Mesenchymal stem cell (in vitro differentiated cells and primary cell): ENCODE measurements around the gene TOMM7.
"Not testable (repeated sequence)": the region's sequence is repeated elsewhere in the genome, so short reads cannot be mapped to it uniquely, and the experiment has no call there.

ENCODE experiments used
- DNase-seq: peaks from one replicate; pipeline ENCODE4 v3.0.0-alpha.2; 2013
- H2AFZ ChIP-seq: one replicate; pipeline ENCODE4 v1.6.1; 2013; ENCODE audit warnings: low read depth, mild to moderate bottlenecking, control low read depth, inconsistent platforms, low read length, moderate library complexity
- H2AK5ac ChIP-seq: 2 replicates; pipeline ENCODE4 v1.6.1; 2013; ENCODE audit warnings: low read length, moderate library complexity, mild to moderate bottlenecking, inconsistent platforms; ENCODE audit not compliant: severe bottlenecking
- H2BK120ac ChIP-seq: one replicate; pipeline ENCODE4 v1.6.1; 2013; ENCODE audit warnings: low read depth, mild to moderate bottlenecking, inconsistent platforms, low read length, moderate library complexity
- H2BK12ac ChIP-seq, 2 experiments: one replicate each; pipeline ENCODE4 v1.6.1; 2013; ENCODE audit warnings: inconsistent platforms in 2 of 2, low read length in 2 of 2, mild to moderate bottlenecking in 2 of 2, moderate library complexity in 2 of 2, control low read depth in 1 of 2
- H2BK15ac ChIP-seq: one replicate; pipeline ENCODE4 v1.6.1; 2013; ENCODE audit warnings: mild to moderate bottlenecking, low read depth, inconsistent platforms; ENCODE audit not compliant: poor library complexity, severe bottlenecking
- H2BK5ac ChIP-seq: 2 replicates; pipeline ENCODE4 v1.6.1; 2013; ENCODE audit warnings: low read depth, mild to moderate bottlenecking, low read length, control low read depth, inconsistent platforms; ENCODE audit not compliant: poor library complexity, severe bottlenecking
- H3K14ac ChIP-seq, 2 experiments: one replicate each; pipeline ENCODE4 v1.6.1; 2013; ENCODE audit warnings: inconsistent platforms in 2 of 2, low read length in 2 of 2, control low read depth in 1 of 2, mild to moderate bottlenecking in 1 of 2, moderate library complexity in 1 of 2
- H3K18ac ChIP-seq, 2 experiments: one replicate each; pipeline ENCODE4 v1.6.1; 2013; ENCODE audit warnings: inconsistent platforms in 2 of 2, low read length in 2 of 2, control low read depth in 1 of 2, low read depth in 1 of 2, mild to moderate bottlenecking in 1 of 2
- H3K23ac ChIP-seq, 2 experiments: one replicate each; pipeline ENCODE4 v1.6.1; 2013; ENCODE audit warnings: inconsistent platforms in 2 of 2, low read length in 2 of 2, mild to moderate bottlenecking in 2 of 2, moderate library complexity in 2 of 2, control low read depth in 1 of 2
- H3K27ac ChIP-seq: 2 replicates; pipeline ENCODE4 v1.5.1; 2013; ENCODE audit warnings: mild to moderate bottlenecking, moderate library complexity, low read length, control low read depth, inconsistent platforms; ENCODE audit not compliant: poor library complexity, severe bottlenecking
- H3K27me3 ChIP-seq, 2 experiments: 2 replicates each; pipeline versions ENCODE4 v1.6.1 to v1.7.0; 2013; ENCODE audit warnings: low read length in 2 of 2, mild to moderate bottlenecking in 2 of 2, moderate library complexity in 2 of 2, control low read depth in 1 of 2, inconsistent platforms in 1 of 2; ENCODE audit not compliant: control insufficient read depth in 1 of 2, insufficient read depth in 1 of 2
- H3K36me3 ChIP-seq, 2 experiments: 2 replicates each; pipeline versions ENCODE4 v1.6.1 to v1.7.0; 2013; ENCODE audit warnings: low read length in 2 of 2, control low read depth in 1 of 2, inconsistent platforms in 1 of 2, low read depth in 1 of 2, mild to moderate bottlenecking in 1 of 2; ENCODE audit not compliant: insufficient read depth in 2 of 2, control insufficient read depth in 1 of 2
- H3K4ac ChIP-seq, 2 experiments: one replicate each; pipeline ENCODE4 v1.6.1; 2013; ENCODE audit warnings: inconsistent platforms in 2 of 2, low read length in 2 of 2, mild to moderate bottlenecking in 2 of 2, moderate library complexity in 2 of 2, control low read depth in 1 of 2, low read depth in 1 of 2
- H3K4me1 ChIP-seq: 2 replicates; pipeline ENCODE4 v1.6.1; 2013; ENCODE audit warnings: low read depth, low read length, control low read depth; ENCODE audit not compliant: control insufficient read depth, insufficient read depth
- H3K4me2 ChIP-seq: 2 replicates; pipeline ENCODE4 v1.6.1; 2013; ENCODE audit warnings: low read length, mild to moderate bottlenecking, inconsistent platforms; ENCODE audit not compliant: poor library complexity, severe bottlenecking
- H3K4me3 ChIP-seq, 2 experiments: 2 replicates each; pipeline versions ENCODE4 v1.5.1 to v1.7.0; 2013; ENCODE audit warnings: low read length in 2 of 2, mild to moderate bottlenecking in 2 of 2, control low read depth in 1 of 2, low read depth in 1 of 2; ENCODE audit not compliant: insufficient read depth in 1 of 2
- H3K79me1 ChIP-seq: replicated peaks from 2 replicates; pipeline ENCODE4 v1.6.1; 2013; ENCODE audit warnings: mild to moderate bottlenecking, control low read depth, low read length, inconsistent platforms; ENCODE audit not compliant: poor library complexity, severe bottlenecking
- H3K9ac ChIP-seq: 2 replicates; pipeline ENCODE4 v1.7.0; 2013; ENCODE audit warnings: mild to moderate bottlenecking, low read length, moderate library complexity
- H3K9me3 ChIP-seq: 2 replicates; pipeline ENCODE4 v1.7.0; 2013; ENCODE audit warnings: mild to moderate bottlenecking, low read length; ENCODE audit not compliant: control insufficient read depth
- H4K8ac ChIP-seq: one replicate; pipeline ENCODE4 v1.6.1; 2013; ENCODE audit warnings: inconsistent platforms, mild to moderate bottlenecking, low read length, moderate library complexity
- H4K91ac ChIP-seq: one replicate; pipeline ENCODE4 v1.6.1; 2013; ENCODE audit warnings: mild to moderate bottlenecking, low read length, inconsistent platforms
- WGBS: methylation state at CpG from one replicate; pipeline ENCODE4 v1.1.7; 2013; ENCODE audit warnings: mixed read lengths; 5-methylcytosine and 5-hydroxymethylcytosine counted together

The TOMM7 gene

GRCh38 chr7:22808140-22808539 is 14.5 kb downstream of the TOMM7 start:
- H2AFZ ChIP-seq: no peak overlapping the region
- no peak overlapping the region for H2BK120ac ChIP-seq
- no peak for DNase-seq
- no peak overlapping the region for H2BK5ac ChIP-seq
- H3K9ac ChIP-seq: no peak overlapping the region
- no peaks in the 10 kb centered on the region for H3K27me3 ChIP-seq
- H4K91ac ChIP-seq: no peak overlapping the region
- no peaks in the 10 kb centered on the region for H3K4me1 ChIP-seq
- no peak overlapping the region for H2AK5ac ChIP-seq
- no peak overlapping the region for H3K14ac ChIP-seq
- H3K79me1 ChIP-seq: peaks cover 2% of the 10 kb centered on the region
- no peak overlapping the region for H3K18ac ChIP-seq
- WGBS: 87% methylated on average over 6 of the region's 6 CpGs
- H3K4me2 ChIP-seq: no peak overlapping the region
- H3K27ac ChIP-seq: no peak overlapping the region
- H3K36me3 ChIP-seq: peaks cover 2 to 21% of the 10 kb centered on the region in 2 experiments
- H3K4ac ChIP-seq: no peak overlapping the region
- no peak overlapping the region for H3K23ac ChIP-seq
- no peak overlapping the region for H3K4me3 ChIP-seq
- H3K9me3 ChIP-seq: no peaks in the 10 kb centered on the region
- H4K8ac ChIP-seq: no peak overlapping the region
- H2BK12ac ChIP-seq: no peak overlapping the region
- H2BK15ac ChIP-seq: no peak overlapping the region

- H2BK120ac ChIP-seq: no peak overlapping the region
- no peak overlapping the region for H2BK15ac ChIP-seq
- H2BK12ac ChIP-seq: no peak overlapping the region
- no peak overlapping the region for H3K14ac ChIP-seq
- H3K23ac ChIP-seq: no peak overlapping the region
- H3K9ac ChIP-seq: no peak overlapping the region
- no peak overlapping the region for H3K27ac ChIP-seq
- no peak overlapping the region for H3K4me3 ChIP-seq
- H2AK5ac ChIP-seq: no peak overlapping the region
- no peak overlapping the region for H3K18ac ChIP-seq
- H3K4me1 ChIP-seq: no peaks in the 10 kb centered on the region
- H4K8ac ChIP-seq: no peak overlapping the region
- H2AFZ ChIP-seq: no peak overlapping the region
- H3K36me3 ChIP-seq: peaks cover 0 to 7% of the 10 kb centered on the region in 2 experiments
- WGBS: 97% methylated on average over 4 of the region's 4 CpGs
- H3K79me1 ChIP-seq: no peaks in the 10 kb centered on the region
- H3K4me2 ChIP-seq: no peak overlapping the region
- H3K4ac ChIP-seq: no peak overlapping the region
- DNase-seq: no peak
- no peaks in the 10 kb centered on the region for H3K9me3 ChIP-seq
- H3K27me3 ChIP-seq: no peaks in the 10 kb centered on the region
- H4K91ac ChIP-seq: no peak overlapping the region
- no peak overlapping the region for H2BK5ac ChIP-seq
Observed at GRCh38 chr7:22806752-22807151, 15.9 kb downstream of the TOMM7 start.

- no CpG with 5 or more reads among the region's 2 CpGs for WGBS
- Histone ChIP-seq H3K4me3 (no peak overlapping the region), H2BK15ac (no peak overlapping the region), H3K27ac (no peak overlapping the region), H2AFZ (no peak overlapping the region), H3K79me1 (no peaks in the 10 kb centered on the region), H3K23ac (no peak overlapping the region), H3K4me1 (no peaks in the 10 kb centered on the region), H3K18ac (no peak overlapping the region), H2BK5ac (no peak overlapping the region), H2BK12ac (no peak overlapping the region), H3K27me3 (no peaks in the 10 kb centered on the region), H3K4me2 (no peak overlapping the region), H2AK5ac (no peak overlapping the region), H3K36me3 (no peaks in the 10 kb centered on the region), H4K8ac (no peak overlapping the region), H3K14ac (no peak overlapping the region), H3K9ac (no peak overlapping the region), H4K91ac (no peak overlapping the region), H3K9me3 (no peaks in the 10 kb centered on the region), H2BK120ac (no peak overlapping the region), H3K4ac (no peak overlapping the region)
- DNase-seq: no peak
Observed at GRCh38 chr7:22805227-22805626, 17.4 kb downstream of the TOMM7 start.

- 43% methylated on average over 1 of the region's 4 CpGs for WGBS
- H3K14ac ChIP-seq, H2BK120ac ChIP-seq: not testable (repeated sequence)
Observed at GRCh38 chr7:22802831-22803230, 19.8 kb downstream of the TOMM7 start.

More at GRCh38 chr7:22802831-22803230, 19.8 kb downstream of the TOMM7 start:
- not testable (repeated sequence) for H2BK15ac ChIP-seq, H3K4me2 ChIP-seq, H4K91ac ChIP-seq, DNase-seq, H2AK5ac ChIP-seq, H2BK12ac ChIP-seq, H3K18ac ChIP-seq, H3K27ac ChIP-seq, H4K8ac ChIP-seq, H3K4me1 ChIP-seq, H3K36me3 ChIP-seq, H2BK5ac ChIP-seq, H3K23ac ChIP-seq, H3K27me3 ChIP-seq, H3K4me3 ChIP-seq, H3K4ac ChIP-seq, H3K79me1 ChIP-seq, H3K9ac ChIP-seq, H3K9me3 ChIP-seq, H2AFZ ChIP-seq
